ENCODE results near the gene EPS15. TPM values are rescaled to one million over a fixed set of nuclear protein-coding genes. Genes with fewer than 3 reads are reported as not detected.
"Not testable (repeated sequence)": the region's sequence is repeated elsewhere in the genome, so short reads cannot be mapped to it uniquely, and the experiment has no call there.

Gene EPS15
- total RNA-seq, 5 donors from 2014 or later (not counting 1 experiment from before 2014, with no cell fraction given), result 61.0 to 76.1 (median 75.2) TPM

DNA sequence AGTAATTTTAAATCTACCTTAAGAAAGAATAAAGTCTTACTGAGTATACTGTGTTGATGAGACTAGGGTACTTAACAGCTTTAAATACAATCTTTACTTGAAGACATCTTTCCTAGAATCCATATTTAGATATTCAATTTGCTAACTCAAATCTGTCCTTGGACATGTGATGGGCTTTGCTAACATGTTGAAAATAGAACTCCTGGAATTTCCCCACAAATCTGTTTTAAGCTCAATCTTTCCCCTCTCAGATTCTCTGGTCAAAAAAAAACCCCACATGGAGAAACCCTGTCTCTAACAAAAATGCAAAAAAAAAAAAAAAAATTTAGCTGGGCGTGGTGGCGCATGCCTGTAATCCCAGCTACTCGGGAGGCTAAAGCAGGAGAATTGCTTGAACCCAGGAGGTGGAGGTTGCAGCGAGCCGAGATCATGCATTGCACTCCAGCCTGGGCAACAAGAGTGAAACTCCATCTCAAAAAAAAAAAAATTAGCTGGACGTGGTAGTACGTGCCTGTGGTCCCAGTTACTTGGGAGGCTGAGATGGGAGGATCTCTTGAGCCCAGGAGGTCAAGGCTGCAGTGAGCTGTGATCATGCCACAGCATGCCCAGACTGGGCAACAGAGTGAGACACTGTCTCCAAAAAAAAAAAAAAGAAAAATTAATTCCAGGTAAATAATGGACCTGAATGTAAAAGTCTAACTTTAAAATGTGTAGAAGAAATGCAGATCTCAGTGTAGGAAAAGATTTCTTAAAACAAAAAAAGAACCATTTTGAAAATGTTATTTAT is 109.1 kb downstream of the EPS15 start:
- H3K27me3 ChIP-seq (replicated peaks in 1 of 2; ENCODE audit: control insufficient read depth in 2 of 2, extremely low read depth in 1 of 2, insufficient read depth in 2 of 2, low read length in 1 of 2); H3K4me1 Mint-ChIP-seq; H3K27ac ChIP-seq (ENCODE audit: low read length); H3K27me3 Mint-ChIP-seq; H3K4me1 ChIP-seq (ENCODE audit: control insufficient read depth in 1 of 2, extremely low read depth in 1 of 2, insufficient read depth in 2 of 2, low read length in 2 of 2); H3K4me3 Mint-ChIP-seq; ATAC-seq (replicated peaks in 1 of 4); H3K4me3 ChIP-seq (ENCODE audit: control insufficient read depth in 1 of 2, extremely low read depth in 1 of 2, low read length in 1 of 2); H3K27ac Mint-ChIP-seq; H3K9me3 ChIP-seq; DNase-seq; H3K9me3 Mint-ChIP-seq; POLR2A ChIA-PET: not testable (repeated sequence)
- 93% methylated on average over 4 of the region's 7 CpGs for WGBS (ENCODE audit: insufficient coverage)
- peaks cover 54% of the 10 kb centered on the region for H3K36me3 Mint-ChIP-seq
- CTCF ChIA-PET, result interaction anchor here (0.6 kb wide), 3 partner anchors 9 to 1233 kb away, joined by 3 to 4 read pairs (median 3); no protein-coding TSS in a partner anchor
- H3K36me3 ChIP-seq (ENCODE audit: control insufficient read depth in 2 of 2, extremely low read depth in 1 of 2, insufficient read depth in 1 of 2, low read length in 1 of 2), result peaks cover 0 to 49% of the 10 kb centered on the region in 2 donors

DNA sequence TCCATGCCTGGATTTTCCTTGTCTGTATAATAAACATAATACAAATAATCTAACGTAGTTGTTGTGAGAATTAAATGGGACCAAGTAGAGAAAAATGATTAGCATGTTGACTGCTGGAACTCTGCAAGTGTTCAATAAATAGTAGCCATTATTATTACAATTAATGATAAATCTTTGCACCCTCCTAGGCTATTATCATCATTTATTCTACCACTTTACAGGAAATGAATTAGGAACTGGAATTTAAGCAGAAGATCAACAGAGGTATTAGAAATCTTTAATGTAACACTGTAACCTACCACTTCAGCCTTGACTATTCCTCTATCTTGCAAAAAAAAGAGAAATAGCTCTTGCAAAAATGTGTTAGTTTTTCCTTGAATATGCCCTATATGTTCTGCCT is 126.8 kb downstream of the EPS15 start:
- Mint-ChIP-seq H3K36me3 (peaks cover 69% of the 10 kb centered on the region), H3K9me3 (no peaks in the 10 kb centered on the region), H3K27ac (no peak overlapping the region), H3K27me3 (no peaks in the 10 kb centered on the region), H3K4me3 (no peak overlapping the region), H3K4me1 (peaks cover 0 to 5% (median 0%) of the 10 kb centered on the region in 3 donors)
- ChIA-PET POLR2A (no interaction called here), CTCF (interaction anchor here in 1 of 2 donors (0.8 kb wide), 1 partner anchor 200 kb away, joined by 3 read pairs; no protein-coding TSS in a partner anchor)
- peaks cover 0 to 43% of the 10 kb centered on the region in 2 donors for H3K36me3 ChIP-seq (ENCODE audit: control insufficient read depth in 2 of 2, extremely low read depth in 1 of 2, insufficient read depth in 1 of 2, low read length in 1 of 2)
- no peaks in the 10 kb centered on the region for H3K4me1 ChIP-seq (ENCODE audit: control insufficient read depth in 1 of 2, extremely low read depth in 1 of 2, insufficient read depth in 2 of 2, low read length in 2 of 2)
- no peak for ATAC-seq (replicated peaks in 1 of 4)
- no peak for DNase-seq
- WGBS (ENCODE audit: insufficient coverage), result no CpG with 5 or more reads among the region's 1 CpG
- H3K9me3 ChIP-seq, result no peaks in the 10 kb centered on the region
- no peak overlapping the region for H3K4me3 ChIP-seq (ENCODE audit: control insufficient read depth in 1 of 2, extremely low read depth in 1 of 2, low read length in 1 of 2)
- no peaks in the 10 kb centered on the region for H3K27me3 ChIP-seq (replicated peaks in 1 of 2; ENCODE audit: control insufficient read depth in 2 of 2, extremely low read depth in 1 of 2, insufficient read depth in 2 of 2, low read length in 1 of 2)
- H3K27ac ChIP-seq (ENCODE audit: low read length), result no peak overlapping the region

DNA sequence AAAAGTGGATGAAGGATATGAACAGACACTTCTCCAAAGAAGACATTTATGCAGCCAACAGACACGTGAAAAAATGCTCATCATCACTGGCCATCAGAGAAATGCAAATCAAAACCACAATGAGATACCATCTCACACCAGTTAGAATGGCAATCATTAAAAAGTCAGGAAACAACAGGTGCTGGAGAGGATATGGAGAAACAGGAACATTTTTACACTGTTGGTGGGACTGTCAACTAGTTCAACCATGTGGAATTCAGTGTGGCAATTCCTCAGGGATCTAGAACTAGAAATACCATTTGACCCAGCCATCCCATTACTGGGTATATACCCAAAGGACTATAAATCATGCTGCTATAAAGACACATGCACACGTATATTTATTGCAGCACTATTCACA is 128.4 kb downstream of the EPS15 start:
- H3K9me3 ChIP-seq; ATAC-seq (replicated peaks in 1 of 4); H3K4me3 ChIP-seq (ENCODE audit: control insufficient read depth in 1 of 2, extremely low read depth in 1 of 2, low read length in 1 of 2); CTCF ChIA-PET; H3K4me3 Mint-ChIP-seq; H3K27me3 Mint-ChIP-seq; H3K4me1 Mint-ChIP-seq; POLR2A ChIA-PET; H3K9me3 Mint-ChIP-seq; H3K27ac Mint-ChIP-seq; DNase-seq; H3K4me1 ChIP-seq (ENCODE audit: control insufficient read depth in 1 of 2, extremely low read depth in 1 of 2, insufficient read depth in 2 of 2, low read length in 2 of 2); H3K27me3 ChIP-seq (replicated peaks in 1 of 2; ENCODE audit: control insufficient read depth in 2 of 2, extremely low read depth in 1 of 2, insufficient read depth in 2 of 2, low read length in 1 of 2); H3K27ac ChIP-seq (ENCODE audit: low read length): not testable (repeated sequence)
- WGBS (ENCODE audit: insufficient coverage), result no CpG with 5 or more reads among the region's 2 CpGs
- peaks cover 0 to 35% of the 10 kb centered on the region in 2 donors for H3K36me3 ChIP-seq (ENCODE audit: control insufficient read depth in 2 of 2, extremely low read depth in 1 of 2, insufficient read depth in 1 of 2, low read length in 1 of 2)
- H3K36me3 Mint-ChIP-seq, result peaks cover 69% of the 10 kb centered on the region

DNA sequence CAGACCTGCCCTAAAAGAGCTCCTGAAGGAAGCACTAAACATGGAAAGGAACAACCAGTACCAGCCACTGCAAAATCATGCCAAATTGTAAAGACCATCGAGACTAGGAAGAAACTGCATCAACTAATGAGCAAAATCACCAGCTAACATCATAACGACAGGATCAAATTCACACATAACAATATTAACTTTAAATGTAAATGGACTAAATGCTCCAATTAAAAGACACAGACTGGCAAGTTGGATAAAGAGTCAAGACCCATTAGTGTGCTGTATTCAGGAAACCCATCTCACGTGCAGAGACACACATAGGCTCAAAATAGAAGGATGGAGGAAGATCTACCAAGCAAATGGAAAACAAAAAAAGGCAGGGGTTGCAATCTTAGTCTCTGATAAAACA is 131.8 kb downstream of the EPS15 start:
- H3K4me3 Mint-ChIP-seq; H3K4me3 ChIP-seq (ENCODE audit: control insufficient read depth in 1 of 2, extremely low read depth in 1 of 2, low read length in 1 of 2); H3K4me1 Mint-ChIP-seq; H3K27ac ChIP-seq (ENCODE audit: low read length); CTCF ChIA-PET; POLR2A ChIA-PET; DNase-seq; H3K27ac Mint-ChIP-seq; H3K27me3 Mint-ChIP-seq; ATAC-seq (replicated peaks in 1 of 4); H3K27me3 ChIP-seq (replicated peaks in 1 of 2; ENCODE audit: control insufficient read depth in 2 of 2, extremely low read depth in 1 of 2, insufficient read depth in 2 of 2, low read length in 1 of 2); H3K4me1 ChIP-seq (ENCODE audit: control insufficient read depth in 1 of 2, extremely low read depth in 1 of 2, insufficient read depth in 2 of 2, low read length in 2 of 2); H3K9me3 Mint-ChIP-seq: not testable (repeated sequence)
- Histone ChIP-seq H3K9me3 (peaks cover 10% of the 10 kb centered on the region), H3K36me3 (ENCODE audit: control insufficient read depth in 2 of 2, extremely low read depth in 1 of 2, insufficient read depth in 1 of 2, low read length in 1 of 2) (peaks cover 0 to 13% of the 10 kb centered on the region in 2 donors)
- peaks cover 66% of the 10 kb centered on the region for H3K36me3 Mint-ChIP-seq
- WGBS (ENCODE audit: insufficient coverage), result no CpG with 5 or more reads among the region's 3 CpGs

DNA sequence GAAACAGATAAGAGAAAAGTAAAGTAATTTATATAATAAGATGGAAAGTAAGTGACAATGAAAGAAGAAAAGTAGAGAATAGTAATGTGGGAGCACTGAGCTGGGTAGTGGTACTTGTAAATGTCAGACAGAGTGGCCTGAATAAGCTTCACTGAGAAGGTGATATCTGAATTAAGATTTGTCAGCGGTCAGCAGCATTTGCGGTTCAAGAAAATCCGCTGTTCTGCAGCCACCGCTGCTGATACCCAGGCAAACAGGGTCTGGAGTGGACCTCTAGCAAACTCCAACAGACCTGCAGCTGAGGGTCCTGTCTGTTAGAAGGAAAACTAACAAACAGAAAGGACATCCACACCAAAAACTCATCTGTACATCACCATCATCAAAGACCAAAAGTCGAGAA is 132.8 kb downstream of the EPS15 start:
- H3K4me1 Mint-ChIP-seq; H3K36me3 ChIP-seq (ENCODE audit: control insufficient read depth in 2 of 2, extremely low read depth in 1 of 2, insufficient read depth in 1 of 2, low read length in 1 of 2); CTCF ChIA-PET; H3K27me3 Mint-ChIP-seq; H3K4me1 ChIP-seq (ENCODE audit: control insufficient read depth in 1 of 2, extremely low read depth in 1 of 2, insufficient read depth in 2 of 2, low read length in 2 of 2); DNase-seq; ATAC-seq (replicated peaks in 1 of 4); H3K27me3 ChIP-seq (replicated peaks in 1 of 2; ENCODE audit: control insufficient read depth in 2 of 2, extremely low read depth in 1 of 2, insufficient read depth in 2 of 2, low read length in 1 of 2); H3K27ac Mint-ChIP-seq; H3K4me3 Mint-ChIP-seq; H3K4me3 ChIP-seq (ENCODE audit: control insufficient read depth in 1 of 2, extremely low read depth in 1 of 2, low read length in 1 of 2); H3K9me3 Mint-ChIP-seq; H3K27ac ChIP-seq (ENCODE audit: low read length): not testable (repeated sequence)
- no CpG with 5 or more reads among the region's 5 CpGs for WGBS (ENCODE audit: insufficient coverage)
- peaks cover 10% of the 10 kb centered on the region for H3K9me3 ChIP-seq
- POLR2A ChIA-PET, result interaction anchor here in 1 of 2 donors (0.6 kb wide), 1 partner anchor 1500 kb away, joined by 3 read pairs; no protein-coding TSS in a partner anchor
- H3K36me3 Mint-ChIP-seq, result peaks cover 63% of the 10 kb centered on the region

DNA sequence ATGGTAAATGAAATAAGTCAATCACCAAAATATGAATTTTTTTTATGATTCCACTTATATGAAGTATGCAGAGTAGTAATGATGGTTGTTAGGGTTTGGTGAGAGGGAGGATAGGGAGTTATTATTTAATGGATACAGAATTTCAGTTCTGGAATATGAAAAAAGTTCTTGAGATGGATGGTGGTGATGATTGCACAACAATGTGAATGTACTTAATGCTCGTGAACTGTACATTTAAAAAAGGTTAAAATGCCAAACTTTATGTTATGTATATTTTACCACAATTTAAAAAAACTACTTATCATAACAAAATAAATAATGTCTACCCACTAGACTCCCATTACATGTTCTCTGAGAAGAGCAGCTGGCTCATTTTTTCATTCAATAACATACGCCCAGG is 133.3 kb downstream of the EPS15 start:
- no peaks in the 10 kb centered on the region for H3K27me3 ChIP-seq (replicated peaks in 1 of 2; ENCODE audit: control insufficient read depth in 2 of 2, extremely low read depth in 1 of 2, insufficient read depth in 2 of 2, low read length in 1 of 2)
- no CpG with 5 or more reads among the region's 2 CpGs for whole genome bisulfite sequencing (ENCODE audit: insufficient coverage)
- Mint-ChIP-seq H3K36me3 (peaks cover 66% of the 10 kb centered on the region), H3K27ac (no peak overlapping the region), H3K27me3 (no peaks in the 10 kb centered on the region), H3K9me3 (peaks cover 0 to 10% (median 10%) of the 10 kb centered on the region in 3 donors), H3K4me3 (no peak overlapping the region), H3K4me1 (peaks cover under 1 to 6% (median 6%) of the 10 kb centered on the region in 3 donors)
- peaks cover 0 to 4% of the 10 kb centered on the region in 2 donors for H3K36me3 ChIP-seq (ENCODE audit: control insufficient read depth in 2 of 2, extremely low read depth in 1 of 2, insufficient read depth in 1 of 2, low read length in 1 of 2)
- no peak overlapping the region for H3K27ac ChIP-seq (ENCODE audit: low read length)
- no peak overlapping the region for H3K4me3 ChIP-seq (ENCODE audit: control insufficient read depth in 1 of 2, extremely low read depth in 1 of 2, low read length in 1 of 2)
- H3K4me1 ChIP-seq (ENCODE audit: control insufficient read depth in 1 of 2, extremely low read depth in 1 of 2, insufficient read depth in 2 of 2, low read length in 2 of 2), result no peaks in the 10 kb centered on the region
- H3K9me3 ChIP-seq, result peaks cover 10% of the 10 kb centered on the region
- ChIA-PET CTCF (no interaction called here), POLR2A (interaction anchor here in 1 of 2 donors (0.6 kb wide), 1 partner anchor 1501 kb away, joined by 3 read pairs; no protein-coding TSS in a partner anchor)
- DNase-seq (no peak), ATAC-seq (replicated peaks in 1 of 4) (no peak)

All from T-cell (primary cell).